H9 (cell line): ENCODE data around the gene PTAR1. TPM values are rescaled to one million over a fixed set of nuclear protein-coding genes. Genes with fewer than 3 reads are reported as not detected.

Source experiments
- DNase-seq: peaks from one replicate; pipeline ENCODE4 v3.0.0-alpha.2; 2017
- H2AFZ ChIP-seq: one replicate; pipeline ENCODE4 v1.6.1; 2013; ENCODE audit warnings: mild to moderate bottlenecking, low read length, control low read depth, moderate library complexity
- H2AK5ac ChIP-seq: 2 replicates; pipeline ENCODE4 v1.6.1; 2013; ENCODE audit warnings: low read length, control low read depth, mixed read lengths; ENCODE audit not compliant: insufficient read length
- H2BK120ac ChIP-seq: one replicate; pipeline ENCODE4 v1.6.1; 2013; ENCODE audit warnings: low read depth, mild to moderate bottlenecking, low read length, control low read depth, inconsistent platforms; ENCODE audit not compliant: poor library complexity, severe bottlenecking
- H2BK12ac ChIP-seq: 2 replicates; pipeline ENCODE4 v1.6.1; 2013; ENCODE audit warnings: low read length, control low read depth, mixed read lengths, low read depth; ENCODE audit not compliant: insufficient read length
- H2BK15ac ChIP-seq: 2 replicates; pipeline ENCODE4 v1.6.1; 2013; ENCODE audit warnings: low read depth, low read length, control low read depth
- H2BK20ac ChIP-seq: one replicate; pipeline ENCODE4 v1.6.1; 2013; ENCODE audit warnings: low read depth, mild to moderate bottlenecking, low read length, control low read depth, inconsistent platforms; ENCODE audit not compliant: poor library complexity, severe bottlenecking
- H2BK5ac ChIP-seq: 2 replicates; pipeline ENCODE4 v1.6.1; 2013; ENCODE audit warnings: low read length, control low read depth, mixed read lengths; ENCODE audit not compliant: insufficient read length
- H3K14ac ChIP-seq: 2 replicates; pipeline ENCODE4 v1.6.1; 2013; ENCODE audit warnings: low read length, control low read depth; ENCODE audit not compliant: insufficient read depth
- H3K18ac ChIP-seq: 2 replicates; pipeline ENCODE4 v1.6.1; 2013; ENCODE audit warnings: low read depth, mild to moderate bottlenecking, mixed read lengths, low read length, control low read depth; ENCODE audit not compliant: insufficient read length
- H3K23ac ChIP-seq: 2 replicates; pipeline ENCODE4 v1.6.1; 2013; ENCODE audit warnings: low read length, control low read depth, mixed read lengths, low read depth; ENCODE audit not compliant: insufficient read length
- H3K23me2 ChIP-seq: 2 replicates; pipeline ENCODE4 v1.6.1; 2013; ENCODE audit warnings: low read depth, mild to moderate bottlenecking, mixed read lengths, low read length, control low read depth; ENCODE audit not compliant: insufficient read length, poor library complexity, severe bottlenecking
- H3K27ac ChIP-seq: 2 replicates; pipeline ENCODE4 v1.5.1; 2013; ENCODE audit warnings: low read length, control low read depth, mixed read lengths, low read depth; ENCODE audit not compliant: insufficient read length
- H3K27me3 ChIP-seq: 2 replicates; pipeline ENCODE4 v1.6.1; 2013; ENCODE audit warnings: low read length, control low read depth, inconsistent platforms; ENCODE audit not compliant: insufficient read depth
- H3K4ac ChIP-seq: 2 replicates; pipeline ENCODE4 v1.6.1; 2013; ENCODE audit warnings: low read depth, mild to moderate bottlenecking, control low read depth, inconsistent platforms, low read length, moderate library complexity
- H3K4me1 ChIP-seq: 2 replicates; pipeline ENCODE4 v1.6.1; 2013; ENCODE audit warnings: low read length, control low read depth, inconsistent platforms; ENCODE audit not compliant: insufficient read depth
- H3K4me2 ChIP-seq: 2 replicates; pipeline ENCODE4 v1.6.1; 2013; ENCODE audit warnings: low read length, control low read depth, mixed read lengths; ENCODE audit not compliant: insufficient read length, insufficient read depth
- H3K56ac ChIP-seq: 2 replicates; pipeline ENCODE4 v1.6.1; 2013; ENCODE audit warnings: low read depth, mild to moderate bottlenecking, mixed read lengths, low read length, control low read depth; ENCODE audit not compliant: insufficient read length
- H3K79me1 ChIP-seq: 2 replicates; pipeline ENCODE4 v1.6.1; 2013; ENCODE audit warnings: low read depth, mild to moderate bottlenecking, moderate library complexity, low read length, control low read depth, inconsistent platforms; ENCODE audit not compliant: insufficient read depth, poor library complexity, severe bottlenecking
- H3K79me2 ChIP-seq: 2 replicates; pipeline ENCODE4 v1.6.1; 2013; ENCODE audit warnings: low read length, control low read depth, inconsistent platforms; ENCODE audit not compliant: insufficient read depth
- H3K9ac ChIP-seq: 2 replicates; pipeline ENCODE4 v1.6.1; 2013; ENCODE audit warnings: low read length, control low read depth, mixed read lengths; ENCODE audit not compliant: insufficient read length; ENCODE audit errors: extremely low read depth
- H3K9me3 ChIP-seq: one replicate; pipeline ENCODE4 v1.6.1; 2013; ENCODE audit warnings: low read depth, low read length, inconsistent platforms; ENCODE audit not compliant: control insufficient read depth
- H3T11ph ChIP-seq: one replicate; pipeline ENCODE4 v1.6.1; 2013; ENCODE audit warnings: mild to moderate bottlenecking, low read length, control low read depth, inconsistent platforms
- H4K20me1 ChIP-seq: one replicate; pipeline ENCODE4 v1.6.1; 2013; ENCODE audit not compliant: control insufficient read depth, insufficient read length, insufficient read depth
- H4K5ac ChIP-seq: 2 replicates; pipeline ENCODE4 v1.6.1; 2013; ENCODE audit warnings: low read depth, mild to moderate bottlenecking, mixed read lengths, low read length, control low read depth; ENCODE audit not compliant: insufficient read length
- H4K8ac ChIP-seq: replicated peaks from 2 replicates; pipeline ENCODE4 v1.6.1; 2013; ENCODE audit warnings: low read length, control low read depth, mixed read lengths, low read depth; ENCODE audit not compliant: insufficient read length
- H4K91ac ChIP-seq: 2 replicates; pipeline ENCODE4 v1.6.1; 2013; ENCODE audit warnings: low read depth, mild to moderate bottlenecking, moderate library complexity, mixed read lengths, low read length, control low read depth; ENCODE audit not compliant: insufficient read length
- H3K27ac Mint-ChIP-seq, 3 experiments: 2 replicates in 2 of 3; 3 replicates in 1 of 3; pipeline ENCODE4 v1.8.0; 2020 to 2021; ENCODE audit warnings: mixed read lengths in 3 of 3, mild to moderate bottlenecking in 1 of 3, moderate library complexity in 1 of 3
- H3K27me3 Mint-ChIP-seq: 2 replicates; pipeline ENCODE4 v1.8.0; 2021; ENCODE audit warnings: low read depth, mild to moderate bottlenecking, moderate library complexity, mixed read lengths
- H3K36me3 Mint-ChIP-seq, 3 experiments: 2 replicates in 2 of 3; 3 replicates in 1 of 3; pipeline ENCODE4 v1.8.0; 2020 to 2021; ENCODE audit warnings: low read depth in 3 of 3, mixed read lengths in 3 of 3; ENCODE audit not compliant: insufficient read depth in 1 of 3
- H3K4me1 Mint-ChIP-seq, 2 experiments: 2 replicates each; pipeline ENCODE4 v1.8.0; 2020; ENCODE audit warnings: mixed read lengths in 2 of 2
- H3K4me3 Mint-ChIP-seq, 2 experiments: 2 replicates in 1 of 2; 3 replicates in 1 of 2; pipeline ENCODE4 v1.8.0; 2020 to 2021; ENCODE audit warnings: mild to moderate bottlenecking in 2 of 2, mixed read lengths in 2 of 2, moderate library complexity in 1 of 2
- H3K9me3 Mint-ChIP-seq, 2 experiments: 2 replicates in 1 of 2; 3 replicates in 1 of 2; pipeline ENCODE4 v1.8.0; 2020; ENCODE audit warnings: mild to moderate bottlenecking in 2 of 2, mixed read lengths in 2 of 2, moderate library complexity in 1 of 2
- WGBS: extraction: QIAGEN DNeasy Blood & Tissue Kit; methylation state at CpG from one replicate; pipeline ENCODE4 v1.1.7; 2013; ENCODE audit warnings: missing lambda C conversion rate, low lambda C conversion rate, mixed read lengths; ENCODE audit not compliant: insufficient read length; ENCODE audit errors: extremely low coverage; 5-methylcytosine and 5-hydroxymethylcytosine counted together
- total RNA-seq: library from RNA; stranded (reverse); gene quantifications from 2 replicates; pipeline ENCODE4 v1.2.1, GENCODE V29; 2021
- TF ChIP-seq, protein P1 (sequence below): fragments of 200-600 bp; sonication (generic); conservative IDR thresholded peaks from 3 replicates; pipeline ENCODE4 v1.8.0; 2021; ENCODE audit warnings: antibody characterized with exemption, mild to moderate bottlenecking

The PTAR1 gene
- total RNA-seq, 1 experiment from 2014 or later, result 117 TPM

DNA sequence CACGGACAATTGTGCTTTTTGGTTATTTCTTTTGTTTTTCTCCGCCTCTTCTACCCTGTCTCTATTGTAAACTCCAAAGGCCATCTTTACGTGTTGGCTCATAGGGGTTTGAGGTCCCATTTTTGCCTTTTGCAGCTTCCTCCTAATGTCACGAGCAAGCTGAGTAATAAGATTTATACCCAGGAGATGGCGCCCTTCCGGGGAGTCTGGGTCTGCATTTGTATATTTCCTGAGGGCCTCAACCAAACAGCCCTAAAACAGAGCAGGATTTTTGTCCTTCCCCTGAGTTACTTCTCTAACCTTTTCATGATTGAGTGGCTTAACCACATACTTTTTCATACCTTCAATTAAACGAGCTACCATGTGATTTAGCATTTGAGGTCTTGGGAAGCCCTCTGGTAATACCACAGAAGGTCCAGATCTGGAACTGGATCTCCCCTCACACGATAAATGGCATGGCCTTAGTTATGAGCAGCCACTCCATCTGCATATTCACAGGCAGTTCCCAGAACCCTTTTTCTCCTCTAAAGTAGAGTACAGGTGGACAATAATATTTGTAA, 49.6 kb upstream of the PTAR1 start:
- Histone ChIP-seq H2BK12ac (no peak overlapping the region), H4K5ac (no peak overlapping the region), H3K79me1 (no peaks in the 10 kb centered on the region), H3K27me3 (no peaks in the 10 kb centered on the region), H2BK15ac (no peak overlapping the region), H3K27ac (no peak overlapping the region), H3T11ph (no peak overlapping the region), H3K4me1 (no peaks in the 10 kb centered on the region), H2AK5ac (no peak overlapping the region), H2AFZ (no peak overlapping the region), H3K56ac (no peak overlapping the region), H3K18ac (no peak overlapping the region), H3K79me2 (no peaks in the 10 kb centered on the region), H3K14ac (no peak overlapping the region), H2BK20ac (no peak overlapping the region), H3K23ac (no peak overlapping the region), H4K91ac (no peak overlapping the region), H3K4me2 (no peak overlapping the region), H3K23me2 (no peaks in the 10 kb centered on the region), H2BK5ac (no peak overlapping the region), H4K20me1 (no peaks in the 10 kb centered on the region), H3K9ac (no peak overlapping the region), H4K8ac (no peak overlapping the region), H3K4ac (no peak overlapping the region), H3K9me3 (no peaks in the 10 kb centered on the region), H2BK120ac (no peak overlapping the region)
- no peaks in the 10 kb centered on the region for H3K27me3 Mint-ChIP-seq
- H3K36me3 Mint-ChIP-seq, result no peaks in the 10 kb centered on the region
- H3K27ac Mint-ChIP-seq, result no peak overlapping the region; a peak in 1 of 7 replicates
- H3K4me1 Mint-ChIP-seq, result peaks cover 5 to 12% of the 10 kb centered on the region in 2 experiments
- no peak overlapping the region for H3K4me3 Mint-ChIP-seq
- WGBS, result no CpG with 5 or more reads among the region's 8 CpGs
- peak; percentile 52 for DNase-seq
- peaks cover 0 to 1% of the 10 kb centered on the region in 2 experiments; a peak in 2 of 5 replicates for H3K9me3 Mint-ChIP-seq
- TF ChIP-seq, protein P1, sequence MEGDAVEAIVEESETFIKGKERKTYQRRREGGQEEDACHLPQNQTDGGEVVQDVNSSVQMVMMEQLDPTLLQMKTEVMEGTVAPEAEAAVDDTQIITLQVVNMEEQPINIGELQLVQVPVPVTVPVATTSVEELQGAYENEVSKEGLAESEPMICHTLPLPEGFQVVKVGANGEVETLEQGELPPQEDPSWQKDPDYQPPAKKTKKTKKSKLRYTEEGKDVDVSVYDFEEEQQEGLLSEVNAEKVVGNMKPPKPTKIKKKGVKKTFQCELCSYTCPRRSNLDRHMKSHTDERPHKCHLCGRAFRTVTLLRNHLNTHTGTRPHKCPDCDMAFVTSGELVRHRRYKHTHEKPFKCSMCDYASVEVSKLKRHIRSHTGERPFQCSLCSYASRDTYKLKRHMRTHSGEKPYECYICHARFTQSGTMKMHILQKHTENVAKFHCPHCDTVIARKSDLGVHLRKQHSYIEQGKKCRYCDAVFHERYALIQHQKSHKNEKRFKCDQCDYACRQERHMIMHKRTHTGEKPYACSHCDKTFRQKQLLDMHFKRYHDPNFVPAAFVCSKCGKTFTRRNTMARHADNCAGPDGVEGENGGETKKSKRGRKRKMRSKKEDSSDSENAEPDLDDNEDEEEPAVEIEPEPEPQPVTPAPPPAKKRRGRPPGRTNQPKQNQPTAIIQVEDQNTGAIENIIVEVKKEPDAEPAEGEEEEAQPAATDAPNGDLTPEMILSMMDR, result peak; percentile 76
